Esophagus mucosa (tissue), 1 donor: Measurements from ENCODE around the gene CFAP73. TPM values are rescaled to one million over a fixed set of nuclear protein-coding genes. Genes with fewer than 3 reads are reported as not detected.

Experiments
- ATAC-seq: fragments of 200-7000 bp; cut with Tn5 transposase; one replicate; pipeline ENCODE4 v1.9.1; 2020
- total RNA-seq: library from RNA; stranded (reverse); gene quantifications from one replicate; pipeline ENCODE4 v1.2.4, GENCODE V29; 2023
- donor health status: DM: yes; HTN: yes; CAD: no.

The CFAP73 gene
- total RNA-seq: 0.20 TPM

DNA sequence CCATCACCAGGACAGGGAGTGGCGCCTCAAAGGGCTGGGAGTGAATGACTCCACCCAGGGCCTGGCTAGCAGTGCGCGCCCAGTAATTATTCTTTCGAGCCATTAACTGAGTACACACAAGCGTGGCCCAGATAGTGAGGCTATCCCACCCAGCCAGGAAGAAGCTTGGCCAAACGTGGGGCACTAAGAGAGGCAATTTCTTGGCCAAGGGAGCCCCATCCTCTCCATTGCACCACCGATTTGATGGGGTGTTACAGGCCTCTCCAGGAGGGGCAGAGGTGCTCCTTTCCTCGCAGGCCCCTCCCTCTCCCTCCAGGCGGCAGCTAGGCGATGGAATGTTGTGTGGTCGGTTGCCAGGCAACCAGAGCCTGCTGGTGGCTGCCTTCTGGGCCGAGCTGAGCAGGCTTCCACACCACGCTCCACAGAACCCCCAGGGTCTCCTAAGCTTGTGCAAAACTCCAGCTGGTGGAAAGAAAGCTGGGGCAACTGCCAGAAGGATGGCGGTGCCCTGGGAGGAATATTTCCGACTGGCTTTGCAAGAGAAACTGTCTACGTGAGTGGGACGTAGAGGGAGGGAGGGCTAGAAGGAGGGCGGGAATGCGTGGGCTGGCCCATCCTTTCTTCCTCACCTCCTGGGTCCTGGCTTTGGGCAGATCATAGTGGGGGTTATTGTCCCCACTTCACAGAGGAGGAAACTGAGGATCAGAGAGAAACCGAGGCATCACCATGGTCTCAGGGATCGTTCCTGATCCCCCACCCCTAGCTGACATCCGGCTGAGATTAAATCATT is at the start of gene CFAP73:
Gene CFAP73 (plus strand): TSS at position 364 of the 790 bp plus-strand sequence. CDS start 134 bp downstream, at position 498.
- ATAC-seq: peak; percentile 65

DNA sequence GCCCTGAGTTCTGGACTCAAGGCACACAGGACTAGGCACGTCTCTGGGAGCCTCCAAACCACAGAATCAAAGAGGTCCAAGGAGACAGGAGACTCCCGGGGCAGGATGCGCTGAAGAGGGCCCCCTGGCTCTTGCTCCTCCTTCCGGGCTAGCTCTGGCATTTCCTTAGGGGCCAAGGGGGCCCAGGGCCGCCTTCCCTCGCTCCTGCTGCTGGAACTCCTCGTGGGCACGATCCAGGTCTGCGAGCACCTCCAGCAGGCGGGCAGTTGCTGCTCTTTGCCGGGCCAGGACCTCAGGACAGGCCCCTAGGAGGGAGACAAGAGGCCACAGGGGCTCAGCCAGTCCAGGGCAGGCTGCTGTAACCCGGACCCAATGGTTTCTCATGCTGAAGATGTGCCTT is 49.8 kb upstream of the CFAP73 start:
- ATAC-seq: no peak

DNA sequence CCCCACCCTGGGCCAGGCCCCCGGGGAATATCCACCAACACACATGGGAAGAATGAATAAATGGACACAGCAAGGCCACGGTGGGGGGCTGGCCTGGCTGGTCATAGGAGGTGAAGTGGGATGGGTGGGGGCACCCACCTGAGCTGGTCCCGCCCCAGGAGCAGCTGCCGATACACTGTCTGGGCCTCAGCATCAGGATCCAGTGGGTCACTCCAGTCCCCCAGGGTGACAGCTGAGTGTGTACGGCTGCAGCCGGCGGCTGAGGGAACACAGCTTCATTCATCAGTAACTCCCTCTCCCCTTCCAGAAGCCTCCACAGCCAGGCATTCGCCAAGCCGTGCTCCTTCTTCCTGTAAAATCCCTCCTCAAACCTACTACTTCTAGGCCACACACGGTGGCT is 47.8 kb upstream of the CFAP73 start:
- no peak for ATAC-seq

DNA sequence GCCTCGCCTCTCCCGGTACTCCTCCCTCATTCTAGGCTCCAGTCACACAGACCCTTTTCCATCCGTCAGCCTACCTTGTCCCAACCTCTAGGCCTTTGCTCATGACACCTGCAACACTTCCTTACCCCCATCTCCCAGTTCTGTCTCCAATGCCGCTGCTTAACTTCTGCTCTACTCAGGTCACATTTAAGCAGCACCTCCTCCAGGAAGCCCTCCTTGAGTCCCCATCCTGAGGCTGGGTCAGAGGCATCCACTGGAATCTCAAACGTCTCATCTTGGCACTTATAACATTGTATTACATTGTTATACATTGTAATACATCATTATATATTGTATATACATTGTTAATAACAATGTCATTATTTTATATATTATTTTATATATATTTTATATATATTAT is 46.7 kb upstream of the CFAP73 start:
- no peak for ATAC-seq

DNA sequence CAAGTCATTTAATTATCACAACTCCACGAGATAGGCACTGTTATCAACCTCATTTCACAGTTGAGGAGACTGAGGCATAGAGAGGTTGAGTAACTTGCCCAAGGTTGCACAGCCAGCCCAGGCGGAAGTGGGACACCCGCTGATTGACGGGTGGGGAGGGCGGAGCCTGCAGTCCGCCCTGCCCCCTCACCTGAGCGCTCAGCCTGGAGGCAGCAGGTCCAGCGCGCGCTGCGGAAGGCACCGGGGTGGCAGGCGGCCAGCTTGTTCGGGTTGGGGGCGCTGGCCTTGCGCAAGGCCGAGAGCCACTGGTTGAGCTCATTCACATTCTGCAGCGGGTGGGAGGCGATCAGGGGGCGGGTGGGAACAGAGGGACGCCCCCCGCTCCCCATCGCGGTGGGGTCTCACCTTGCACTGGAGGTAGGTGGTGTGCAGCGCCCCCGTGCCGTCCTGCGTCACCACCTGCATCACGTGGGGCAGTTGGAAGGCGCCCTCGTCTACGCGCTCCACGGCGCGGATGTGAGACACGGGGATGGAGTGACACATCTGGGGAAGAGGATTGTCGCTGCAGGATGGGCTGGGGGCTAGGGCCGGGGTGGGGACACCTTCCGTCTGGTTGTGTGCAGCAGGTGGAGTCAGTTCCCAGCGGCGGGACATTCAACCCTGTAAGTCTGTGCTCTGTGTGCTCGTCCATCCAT is 45.6 kb upstream of the CFAP73 start:
- ATAC-seq: peak; percentile 70

DNA sequence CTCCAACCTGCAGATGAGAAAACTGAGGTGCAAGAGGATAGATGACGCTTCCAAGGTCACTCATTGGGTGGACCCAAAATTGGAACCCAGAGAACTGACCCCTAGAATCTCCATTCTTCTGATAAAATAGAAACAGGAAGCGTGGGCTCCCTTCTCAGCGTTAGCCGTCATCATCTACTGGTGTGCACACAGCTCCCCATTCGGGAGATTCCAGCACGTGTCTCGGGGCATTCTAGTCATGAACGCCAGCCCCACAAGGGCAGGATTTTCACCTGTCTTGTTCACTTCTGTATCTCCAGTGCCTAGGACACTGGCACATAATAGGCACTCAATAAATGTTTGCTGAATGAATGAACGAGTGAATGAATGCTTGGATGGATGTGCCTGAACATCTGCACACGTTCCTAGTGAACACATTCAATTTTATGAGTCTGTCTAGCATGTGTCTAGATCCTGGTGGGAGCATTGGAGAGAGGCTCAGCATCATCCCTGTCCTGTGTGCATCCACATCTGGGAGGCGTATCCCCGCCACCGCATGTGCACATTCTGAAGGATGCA is 44.5 kb upstream of the CFAP73 start:
- no peak for ATAC-seq

DNA sequence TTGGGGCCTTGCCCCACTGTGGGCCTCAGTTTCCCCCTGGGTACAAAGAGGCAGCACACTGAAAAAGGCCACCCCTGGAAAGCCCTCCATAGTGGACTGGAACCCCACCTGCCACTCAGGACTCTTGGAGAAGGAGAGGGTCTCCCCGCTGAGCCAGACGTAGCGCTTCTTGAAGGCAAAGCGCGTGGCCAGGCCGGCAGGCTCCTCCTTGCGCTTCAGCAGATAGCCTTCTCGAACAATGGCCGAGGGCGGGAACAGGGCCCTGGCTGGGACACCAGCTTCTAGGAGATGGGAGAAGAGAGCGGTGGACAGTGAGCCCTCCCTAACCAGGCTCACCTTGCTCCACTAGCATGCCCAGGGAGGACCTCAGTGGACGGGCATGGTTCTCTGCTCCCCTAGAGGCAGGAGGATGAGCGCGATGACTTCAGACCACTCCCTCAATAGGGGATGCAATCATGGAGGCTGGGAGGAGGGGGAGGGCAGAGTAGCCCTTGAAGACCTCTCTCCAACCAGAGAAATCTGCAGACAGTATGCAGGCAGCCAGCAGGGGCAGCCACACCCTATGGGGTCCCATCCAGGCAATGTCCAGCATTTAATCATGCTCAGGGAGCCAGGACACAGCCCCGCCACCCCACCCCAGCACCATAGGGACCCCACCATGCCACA is 43.8 kb upstream of the CFAP73 start:
- peak; percentile 2 for ATAC-seq

DNA sequence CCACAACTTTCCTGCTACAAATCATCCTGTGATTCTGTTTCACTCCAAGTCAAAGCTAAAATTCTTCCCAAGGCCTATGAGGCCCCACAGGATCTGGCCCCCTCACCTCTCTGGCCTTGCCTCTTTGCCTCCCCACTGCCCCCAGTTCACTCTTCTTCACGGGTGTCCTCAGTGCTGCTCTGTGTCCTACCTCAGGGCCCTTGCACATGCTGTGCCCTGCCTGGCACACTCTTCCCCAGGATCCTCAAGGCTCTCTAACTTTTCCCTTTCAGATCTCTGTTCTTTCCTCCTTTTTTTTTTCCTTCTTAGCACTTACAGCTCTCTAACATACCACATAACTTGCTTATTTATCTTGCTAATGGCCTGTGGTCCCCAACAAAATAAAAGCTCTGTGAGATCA is 43.2 kb upstream of the CFAP73 start:
- ATAC-seq: no peak

DNA sequence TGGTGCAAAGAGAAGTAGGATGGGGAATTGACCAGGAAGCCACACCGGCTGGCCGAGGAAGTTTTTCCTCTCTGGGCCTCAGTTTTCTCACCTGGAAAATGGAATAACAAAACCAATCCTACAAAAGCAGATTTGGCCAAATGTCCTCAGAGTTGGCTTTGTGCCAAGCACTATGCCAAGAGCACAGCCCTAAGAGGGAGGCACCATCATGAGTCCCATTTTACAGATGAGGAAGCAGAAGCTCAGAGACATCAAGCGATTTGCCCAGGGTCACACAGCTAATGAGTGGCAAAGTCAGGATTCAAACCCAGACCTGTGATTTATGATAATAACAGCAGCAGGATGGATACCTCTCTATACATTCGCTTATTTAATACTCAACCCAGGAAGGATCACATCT is 41.2 kb upstream of the CFAP73 start:
- ATAC-seq: no peak

DNA sequence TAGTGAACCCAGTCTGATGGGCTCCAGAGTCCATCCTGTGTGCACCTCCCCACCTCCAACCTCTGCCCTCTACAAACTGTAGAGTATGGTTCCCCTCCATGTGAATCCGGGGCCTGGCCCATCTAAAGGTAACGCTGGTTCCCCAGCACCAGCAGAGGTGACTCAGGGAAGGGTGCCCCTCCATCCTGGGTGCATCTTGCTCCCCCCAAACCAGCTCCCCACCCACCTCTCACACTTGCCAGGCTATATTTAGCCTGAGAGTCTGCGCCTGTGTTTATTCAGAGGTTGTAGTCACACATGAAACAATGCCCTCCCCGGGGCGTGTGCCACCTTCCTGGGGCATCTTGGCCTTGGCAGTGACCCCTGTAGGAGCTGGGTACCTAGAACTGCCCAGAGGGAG is 40.2 kb upstream of the CFAP73 start:
- ATAC-seq: peak; percentile 2

DNA sequence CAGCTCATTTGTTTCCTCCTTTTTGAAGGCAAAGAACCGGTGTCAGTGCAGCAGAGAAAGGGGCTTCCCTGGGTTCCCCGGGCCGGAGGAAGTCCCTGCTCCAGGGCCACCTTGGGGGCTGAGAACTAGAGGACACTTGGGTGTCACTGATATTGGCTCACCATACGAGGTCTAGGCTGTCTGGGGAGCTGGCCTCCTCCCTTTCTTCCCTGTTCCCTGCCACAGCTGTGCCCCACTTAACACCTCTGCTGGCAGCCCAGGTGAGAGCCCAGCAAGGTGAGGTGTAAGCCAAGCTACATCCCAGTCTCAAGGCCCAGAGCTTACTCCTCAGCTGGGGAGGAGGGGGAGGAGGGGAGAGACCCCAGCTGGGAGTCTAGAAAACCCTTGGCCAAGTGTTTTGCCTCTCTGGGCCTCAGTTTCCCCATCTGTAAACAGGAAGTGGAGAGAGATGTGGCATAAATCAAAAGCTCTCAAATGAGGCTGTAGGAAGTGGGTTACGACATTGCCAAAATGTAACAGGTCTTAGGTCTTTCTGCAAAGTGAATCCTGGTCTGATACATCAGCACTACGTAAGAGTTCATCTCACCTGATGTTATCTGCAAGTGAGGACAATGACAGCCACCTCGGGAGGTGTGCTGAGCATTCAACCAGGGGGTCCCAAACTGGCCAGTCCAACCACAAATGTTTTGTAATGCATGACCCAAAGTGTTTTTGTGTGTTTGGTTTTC is 39.5 kb upstream of the CFAP73 start:
- ATAC-seq: no peak

DNA sequence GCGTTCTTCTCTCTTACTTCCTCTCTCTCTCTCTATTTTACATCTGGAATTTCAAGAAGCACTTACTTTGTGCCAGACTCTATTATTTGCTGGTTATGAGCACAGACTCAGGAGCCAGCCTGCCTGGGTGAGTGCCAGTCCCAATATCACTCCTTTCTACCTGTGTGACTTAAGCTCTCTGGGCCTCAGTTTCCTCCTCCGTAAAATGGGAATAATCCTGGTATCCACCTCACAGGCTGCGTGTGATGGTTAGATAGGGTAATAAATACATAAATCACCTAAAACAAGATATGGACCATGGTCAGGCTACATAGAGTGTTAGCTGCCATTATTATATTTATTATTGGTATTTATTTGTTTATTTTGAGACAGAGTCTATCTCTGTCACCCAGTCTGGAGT is 38.3 kb upstream of the CFAP73 start:
- no peak for ATAC-seq

DNA sequence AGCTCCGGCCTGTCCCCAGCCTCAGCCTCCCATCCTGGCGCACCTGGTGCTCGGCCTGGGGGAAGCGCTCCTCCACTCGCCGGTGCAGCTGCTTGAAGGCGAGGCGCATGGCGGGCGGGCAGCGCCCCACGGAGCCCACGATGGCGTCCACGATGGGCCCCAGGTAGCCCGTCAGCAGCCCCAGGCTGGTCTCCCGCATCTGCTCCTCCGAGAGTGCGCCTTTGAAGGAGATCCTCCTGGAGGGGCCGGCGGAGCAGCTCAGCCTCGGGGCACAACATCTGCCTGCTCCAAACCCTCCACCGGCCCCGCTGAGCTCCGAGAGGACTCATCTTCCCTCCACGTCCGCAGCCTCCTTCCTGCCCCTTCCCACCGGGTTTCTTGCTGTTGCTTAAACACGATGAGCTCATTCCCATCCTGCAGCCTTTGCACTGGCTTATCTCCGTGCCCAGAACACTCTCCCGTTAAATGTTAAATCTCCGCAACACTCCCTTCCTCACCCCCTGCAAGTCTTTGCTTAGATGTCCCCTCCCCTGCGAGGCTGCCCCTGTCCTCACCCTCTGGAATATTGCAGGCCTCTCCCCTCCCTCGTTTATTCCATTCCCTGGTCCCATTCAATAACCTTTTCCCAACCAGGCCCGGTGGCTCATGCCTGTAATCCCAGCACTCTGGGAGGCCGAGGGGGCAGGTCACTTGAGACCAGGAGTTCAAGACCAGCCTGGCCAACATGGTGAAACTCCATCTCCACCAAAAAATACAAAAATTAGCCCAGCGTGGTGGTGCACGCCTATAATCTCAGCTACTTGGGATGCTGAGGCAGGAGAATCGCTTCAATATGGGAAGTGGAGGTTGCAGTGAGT is 37.3 kb upstream of the CFAP73 start:
- ATAC-seq: no peak

DNA sequence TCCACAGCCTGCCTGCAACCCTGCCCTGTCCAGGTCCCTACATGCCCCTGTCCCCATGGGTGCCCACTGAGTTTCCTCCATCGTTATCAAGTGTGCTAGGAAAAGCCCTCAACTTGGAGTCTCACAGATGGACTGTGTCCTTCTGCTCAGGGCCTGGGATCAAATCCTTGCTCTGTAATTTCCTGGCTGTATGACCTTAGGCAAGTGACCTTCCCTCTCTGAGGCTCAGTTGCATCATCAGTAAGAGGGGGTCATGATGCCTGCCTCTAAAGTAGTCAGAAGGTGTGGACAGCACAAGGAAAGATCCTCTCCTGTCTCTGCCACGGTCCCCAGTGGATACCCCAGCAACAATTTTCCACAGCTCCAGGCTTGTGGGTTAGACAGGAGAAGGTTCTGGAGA is 36.1 kb upstream of the CFAP73 start:
- no peak for ATAC-seq

DNA sequence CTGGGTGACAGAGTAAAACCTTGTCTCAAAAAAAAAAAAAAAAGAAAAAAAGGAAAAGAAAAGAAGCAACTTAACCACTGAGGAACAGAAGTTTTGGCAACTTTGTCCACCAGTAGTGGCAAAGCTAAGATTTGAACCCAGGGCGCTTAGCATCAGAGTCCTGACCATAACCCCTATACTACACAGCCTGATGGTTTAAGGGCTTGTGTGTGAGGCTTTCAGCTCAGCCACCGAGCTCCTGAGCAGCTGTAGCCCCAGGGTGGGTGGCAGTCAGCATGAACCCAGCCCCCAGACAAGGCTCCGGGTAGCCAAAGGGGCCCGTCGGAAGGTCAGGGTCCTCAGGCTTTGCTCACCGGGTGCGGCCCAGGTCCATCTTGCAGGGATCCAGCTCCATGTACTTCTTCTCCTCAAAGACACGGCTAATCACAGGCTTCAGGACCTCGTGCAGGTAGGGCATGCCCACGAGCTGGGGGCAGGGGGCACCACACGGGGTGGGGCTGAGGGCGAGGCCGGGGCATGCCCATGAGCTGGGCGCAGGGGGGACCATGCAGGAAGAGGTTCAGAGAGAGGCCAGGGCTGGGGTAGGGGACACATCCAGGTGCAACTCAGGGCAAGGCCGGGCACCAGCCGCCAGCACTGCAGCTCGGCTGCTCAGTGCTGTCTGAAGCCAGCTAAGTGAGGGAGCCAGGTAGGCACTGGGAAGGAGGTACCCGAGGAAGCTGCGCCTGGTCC is 34.9 kb upstream of the CFAP73 start:
- ATAC-seq: no peak

DNA sequence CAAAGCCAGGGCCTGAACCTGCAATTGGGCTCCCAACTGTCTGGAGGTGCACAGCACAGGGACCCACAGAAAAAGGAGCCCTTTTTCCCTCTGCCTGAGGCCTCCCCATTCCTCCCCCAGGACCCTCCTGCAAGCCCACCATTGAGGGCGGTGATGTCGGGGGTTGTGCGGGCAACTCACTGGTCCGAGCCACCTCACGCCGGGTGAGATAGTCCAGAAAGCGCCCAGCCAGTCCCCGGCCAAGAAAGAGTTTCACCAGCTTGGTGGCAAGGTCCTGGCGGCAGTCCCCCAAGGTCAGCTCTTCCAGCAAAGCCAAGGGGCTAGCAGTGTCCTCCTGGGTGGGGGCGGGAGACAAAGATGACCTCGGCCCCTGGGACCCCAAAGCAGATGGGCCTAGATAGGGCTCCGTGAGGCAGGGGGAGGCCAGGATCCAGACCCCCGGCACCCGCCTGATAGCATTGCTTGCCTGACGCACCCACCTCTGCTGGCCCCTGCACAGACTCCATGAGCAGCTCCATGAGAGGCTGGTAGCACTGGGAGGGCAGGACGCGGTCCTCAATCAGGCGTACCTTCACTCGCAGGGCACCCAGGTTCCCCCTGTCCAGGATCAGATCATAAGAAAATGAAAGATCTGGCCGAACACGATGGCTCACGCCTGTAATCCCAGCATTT is 33.9 kb upstream of the CFAP73 start:
- no peak for ATAC-seq

DNA sequence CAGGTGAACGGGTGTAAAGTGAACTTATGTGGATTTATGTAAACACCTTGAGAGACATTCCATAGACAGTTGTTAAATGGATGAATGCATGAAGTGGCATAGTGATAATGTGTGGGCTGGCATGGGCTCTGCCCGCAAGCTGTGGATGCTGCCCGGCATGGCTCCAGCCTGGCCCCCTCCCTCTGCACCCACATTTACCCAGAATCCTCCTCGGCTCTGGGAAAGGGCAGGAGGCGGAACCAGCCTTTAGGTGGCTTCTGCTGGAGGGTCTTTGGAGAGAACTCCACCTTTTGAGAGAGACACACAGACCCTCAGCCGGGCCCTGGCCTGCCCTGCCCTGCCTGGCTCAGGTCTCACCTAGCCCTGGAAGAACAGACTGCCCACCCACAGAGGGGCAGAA is 32.6 kb upstream of the CFAP73 start:
- no peak for ATAC-seq

DNA sequence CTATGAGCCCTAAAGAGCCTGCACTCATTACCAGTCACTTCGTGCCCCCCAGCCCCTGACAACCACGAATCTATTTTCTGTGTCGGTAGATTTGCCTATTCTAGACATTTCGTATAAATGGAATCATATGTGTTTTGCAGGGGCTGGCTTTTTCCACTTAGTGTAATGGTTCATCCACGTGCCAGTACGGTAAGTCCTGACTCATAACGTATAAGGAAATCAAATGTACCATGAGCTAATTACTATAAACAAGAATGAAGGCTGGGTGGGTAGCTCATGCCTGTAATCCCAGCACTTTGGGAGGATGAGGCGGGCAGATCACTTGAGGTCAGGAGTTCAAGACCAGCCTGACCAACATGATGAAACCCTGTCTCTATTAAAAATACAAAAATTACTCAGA is 31.8 kb upstream of the CFAP73 start:
- peak; percentile 63 for ATAC-seq

DNA sequence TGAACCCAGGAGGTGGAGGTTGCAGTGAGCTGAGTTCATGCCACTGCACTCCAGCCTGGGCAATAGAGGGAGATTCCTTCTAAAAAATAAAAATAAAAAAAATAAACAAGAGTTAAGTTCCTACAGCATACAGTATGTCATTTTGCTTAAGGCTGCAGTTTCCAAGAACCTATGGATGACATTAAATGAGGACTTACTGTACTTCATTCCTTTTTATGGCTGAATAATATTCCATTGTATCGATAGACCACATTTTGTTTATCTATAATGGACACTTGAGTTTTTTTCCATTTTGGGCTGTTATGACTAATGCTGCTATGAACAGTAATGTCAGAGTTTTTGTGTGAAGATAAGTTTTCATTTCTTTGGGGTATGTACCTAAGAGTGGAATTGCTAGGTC is 31.4 kb upstream of the CFAP73 start:
- ATAC-seq: no peak

DNA sequence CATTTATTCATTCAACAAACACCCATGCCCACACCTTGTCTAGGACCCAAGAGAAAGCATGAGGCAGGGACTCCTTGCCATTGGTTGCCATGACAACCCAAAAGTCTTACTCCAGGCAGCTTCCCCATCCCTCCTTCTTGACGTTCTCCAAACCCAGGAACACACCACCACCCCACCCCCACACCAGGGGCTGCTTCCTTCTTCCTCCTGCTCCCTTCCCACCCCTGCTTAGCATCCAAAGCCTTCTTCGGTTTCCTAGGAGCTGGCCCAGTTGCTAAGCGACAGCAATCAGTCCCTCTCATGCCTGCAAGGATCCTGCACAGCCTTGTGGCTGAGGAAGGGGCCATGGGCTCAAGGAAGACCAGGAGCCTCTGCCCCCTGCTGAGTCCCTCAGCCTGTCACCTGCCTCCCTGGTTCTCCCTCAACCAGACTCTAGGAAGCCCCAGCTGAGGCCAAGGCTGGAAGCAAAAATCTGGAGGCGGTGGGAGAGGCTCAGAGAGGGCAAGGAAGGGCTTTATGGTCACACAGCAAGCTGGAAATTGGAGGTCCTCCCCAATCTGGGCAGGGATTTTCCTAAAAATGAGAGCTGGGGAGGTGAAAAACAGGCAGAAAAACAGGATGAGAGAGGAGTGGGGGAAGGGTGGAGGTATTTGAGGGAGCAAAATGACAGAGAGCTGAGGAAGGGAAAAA is 29.4 kb upstream of the CFAP73 start:
- ATAC-seq: no peak
